Heart left ventricle (tissue), 13 donors: ENCODE measurements around the gene ANKRD9.

Source experiments
- POLR2A ChIP-seq, 2 donors: fragments of 450-650 bp; IDR thresholded peaks; one replicate each; pipeline ENCODE4 v1.6.1; 2017; ENCODE audit warnings: antibody characterized with exemption in 2 of 2, mild to moderate bottlenecking in 2 of 2, moderate library complexity in 2 of 2
- TF ChIP-seq, protein P1 (sequence below), 12 donors: fragments of 200-600 bp; sonication (generic) in 4 of 12; IDR thresholded peaks; one replicate each; pipeline versions ENCODE4 v1.5.0 to v1.8.0; 2018 to 2022; ENCODE audit warnings: antibody characterized with exemption in 12 of 12, mild to moderate bottlenecking in 5 of 12
- donor health status: ischemic (EF 13 %, LVEDD 7.1; RV severe dilation, severe dysfunction).
- donor health status: DM: no; HTN: yes; CAD: no.
- donor health status: DM: no; HTN: no; CAD: no.
- donor health status: ischemic (EF 25% LVEDD 6.9; RV normal size, moderate dysfunction).
- donor health status: ischemic (EF 25% LVEDD 5.7; RV mildly dilated, moderate dysfunction).
- donor health status: ischemic (EF 35%, LVEDD 5.7; RV mildly dilated, moderate dysfunction).
- donor health status: nonischemic (EF 11% LVEDD 7.7; RV severe dilation, severe dysfunction).
- donor health status: DM: yes; HTN: yes; CAD: no.
- donor health status: PGD.
- donor health status: ischemic (EF 29% LVEDD 5.4; RV normal size, mild dysfunction).
- donor health status: nonischemic (EF 23%, LVEDD 6.1; RV moderate dilation, normal function).

DNA sequence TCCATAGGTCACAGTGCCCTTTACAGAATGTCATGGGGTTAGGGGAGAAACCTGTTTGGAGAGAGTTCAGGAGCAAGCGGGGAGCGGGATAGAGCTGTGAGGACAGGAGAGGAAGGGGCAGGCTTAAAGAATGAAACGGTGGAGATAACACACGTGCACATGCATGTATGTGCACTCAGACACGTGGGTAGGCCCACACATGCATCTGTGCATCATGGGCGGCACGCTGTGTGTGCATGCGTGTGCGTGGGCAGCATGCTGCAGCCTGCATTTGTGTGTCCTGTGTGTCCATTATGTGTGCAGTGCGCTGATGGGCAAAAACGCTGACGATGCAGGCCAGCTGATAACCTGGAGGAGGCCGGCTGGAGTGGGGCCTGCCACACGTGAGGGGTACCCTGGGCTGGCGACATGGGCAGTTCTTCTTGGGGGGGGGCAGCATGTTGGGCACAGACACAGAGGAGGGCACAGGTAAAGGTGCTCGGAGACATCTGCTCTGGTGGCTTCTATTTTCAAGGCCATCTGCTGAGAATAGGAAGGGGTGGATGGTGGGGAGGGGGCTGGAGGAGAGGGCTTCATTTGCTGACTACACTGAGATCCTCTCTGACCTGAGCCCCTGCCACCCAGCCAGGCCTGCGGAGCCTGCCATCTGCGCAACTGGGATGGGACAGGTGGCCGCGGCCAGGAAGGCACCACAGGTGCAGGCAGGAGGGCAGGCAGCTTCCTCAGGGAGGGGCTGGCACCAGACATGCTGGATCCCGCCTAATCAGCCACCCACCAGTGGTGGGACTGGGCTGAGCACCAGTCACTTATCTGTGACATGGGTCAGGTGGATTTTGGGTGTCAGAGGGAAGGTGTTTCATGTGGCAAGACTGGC is 4.6 kb upstream of the ANKRD9 start:
- no peak for TF ChIP-seq POLR2A (IDR thresholded peaks at IDR 0.05)
- TF ChIP-seq, protein P1, sequence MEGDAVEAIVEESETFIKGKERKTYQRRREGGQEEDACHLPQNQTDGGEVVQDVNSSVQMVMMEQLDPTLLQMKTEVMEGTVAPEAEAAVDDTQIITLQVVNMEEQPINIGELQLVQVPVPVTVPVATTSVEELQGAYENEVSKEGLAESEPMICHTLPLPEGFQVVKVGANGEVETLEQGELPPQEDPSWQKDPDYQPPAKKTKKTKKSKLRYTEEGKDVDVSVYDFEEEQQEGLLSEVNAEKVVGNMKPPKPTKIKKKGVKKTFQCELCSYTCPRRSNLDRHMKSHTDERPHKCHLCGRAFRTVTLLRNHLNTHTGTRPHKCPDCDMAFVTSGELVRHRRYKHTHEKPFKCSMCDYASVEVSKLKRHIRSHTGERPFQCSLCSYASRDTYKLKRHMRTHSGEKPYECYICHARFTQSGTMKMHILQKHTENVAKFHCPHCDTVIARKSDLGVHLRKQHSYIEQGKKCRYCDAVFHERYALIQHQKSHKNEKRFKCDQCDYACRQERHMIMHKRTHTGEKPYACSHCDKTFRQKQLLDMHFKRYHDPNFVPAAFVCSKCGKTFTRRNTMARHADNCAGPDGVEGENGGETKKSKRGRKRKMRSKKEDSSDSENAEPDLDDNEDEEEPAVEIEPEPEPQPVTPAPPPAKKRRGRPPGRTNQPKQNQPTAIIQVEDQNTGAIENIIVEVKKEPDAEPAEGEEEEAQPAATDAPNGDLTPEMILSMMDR (IDR thresholded peaks at IDR 0.05): no peak
